Tibial artery (tissue), 4 donors: ENCODE measurements around the gene SECISBP2.

Source experiments
- DNase-seq, 2 donors: peaks; one replicate each; pipeline ENCODE4 v3.0.0-alpha.2; 2019
- H3K27ac ChIP-seq, 2 donors: fragments of 200-600 bp; sonication (generic) in 1 of 2; 1 replicate in 1 of 2; 2 replicates in 1 of 2; pipeline ENCODE4 v1.5.1; 2018 to 2019; ENCODE audit warnings: mild to moderate bottlenecking in 1 of 2
- H3K27me3 ChIP-seq, 2 donors: fragments of 200-600 bp; sonication (generic) in 1 of 2; one replicate each; pipeline versions ENCODE4 v1.5.1 to v1.6.0; 2016 to 2019
- H3K36me3 ChIP-seq, 3 donors: fragments of 200-600 bp; sonication (generic) in 2 of 3; one replicate each; pipeline ENCODE4 v1.5.1; 2016 to 2019; ENCODE audit warnings: mild to moderate bottlenecking in 2 of 3
- H3K4me1 ChIP-seq, 4 donors: fragments of 200-600 bp; sonication (generic) in 2 of 4; 1 replicate in 3 of 4; 2 replicates in 1 of 4; pipeline ENCODE4 v1.5.1; 2016 to 2019
- H3K4me3 ChIP-seq, 2 donors: fragments of 200-600 bp; sonication (generic) in 1 of 2; 1 replicate in 1 of 2; 2 replicates in 1 of 2; pipeline ENCODE4 v1.5.1; 2018 to 2019; ENCODE audit warnings: mild to moderate bottlenecking in 2 of 2
- H3K9me3 ChIP-seq, 3 donors: fragments of 200-600 bp; sonication (generic) in 1 of 3; one replicate each; pipeline ENCODE4 v1.5.1; 2016 to 2019
- CTCF ChIP-seq, 2 experiments: fragments of 200-600 bp in 1 of 2; fragments of 450-650 bp in 1 of 2; IDR thresholded peaks; one replicate each; pipeline ENCODE4 v1.5.1; 2017 to 2019; ENCODE audit warnings: antibody characterized with exemption in 2 of 2, mild to moderate bottlenecking in 1 of 2, moderate library complexity in 1 of 2
- intact Hi-C: fragments of 100-400 bp; cut with DNase I; formaldehyde crosslinking; loops from one replicate; pipeline ENCODE4 v1.15.0; 2023; ENCODE audit warnings: low total_unique reads

The SECISBP2 gene

GRCh38 chr9:89345476-89345875, 27.2 kb downstream of the SECISBP2 start:
- H3K4me3 ChIP-seq, result no peak overlapping the region
- H3K9me3 ChIP-seq, result no peaks in the 10 kb centered on the region
- H3K4me1 ChIP-seq, result no peaks in the 10 kb centered on the region
- intact Hi-C loops, result no loop called here
- H3K27ac ChIP-seq, result no peak overlapping the region
- H3K36me3 ChIP-seq, result peaks cover 70 to 100% (median 98%) of the 10 kb centered on the region in 3 donors
- DNase-seq, result no peak
- TF ChIP-seq CTCF (IDR thresholded peaks at IDR 0.05), result no peak
- H3K27me3 ChIP-seq, result no peaks in the 10 kb centered on the region

- DNase-seq, result no peak
- H3K9me3 ChIP-seq, result no peaks in the 10 kb centered on the region
- intact Hi-C loops, result no loop called here
- no peaks in the 10 kb centered on the region for H3K4me1 ChIP-seq
- H3K27me3 ChIP-seq, result no peaks in the 10 kb centered on the region
- no peak overlapping the region for H3K27ac ChIP-seq
- H3K4me3 ChIP-seq, result no peak overlapping the region
- H3K36me3 ChIP-seq, result peaks cover 70 to 100% (median 98%) of the 10 kb centered on the region in 3 donors
- TF ChIP-seq CTCF (IDR thresholded peaks at IDR 0.05), result no peak
These were observed 28.4 kb downstream of the SECISBP2 start for GRCh38 chr9:89346696-89347095.

GRCh38 chr9:89347651-89348050, 29.4 kb downstream of the SECISBP2 start:
- no peak for DNase-seq
- Histone ChIP-seq H3K36me3 (peaks cover 75 to 98% (median 98%) of the 10 kb centered on the region in 3 donors), H3K27ac (no peak overlapping the region), H3K27me3 (no peaks in the 10 kb centered on the region), H3K4me1 (no peaks in the 10 kb centered on the region), H3K4me3 (no peak overlapping the region), H3K9me3 (no peaks in the 10 kb centered on the region)
- intact Hi-C loops, result no loop called here
- TF ChIP-seq CTCF (IDR thresholded peaks at IDR 0.05), result no peak

GRCh38 chr9:89349607-89350006, 31.3 kb downstream of the SECISBP2 start:
- no peak overlapping the region for H3K4me3 ChIP-seq

GRCh38 chr9:89350988-89351557, 32.8 kb downstream of the SECISBP2 start:
- H3K4me1 ChIP-seq, result no peaks in the 10 kb centered on the region
- TF ChIP-seq CTCF (IDR thresholded peaks at IDR 0.05), result no peak
- no peak for DNase-seq
- intact Hi-C loops, result no loop called here
- H3K9me3 ChIP-seq, result no peaks in the 10 kb centered on the region
- H3K36me3 ChIP-seq, result peaks cover 96 to 99% (median 96%) of the 10 kb centered on the region in 3 donors
- H3K27me3 ChIP-seq, result no peaks in the 10 kb centered on the region
- H3K4me3 ChIP-seq, result no peak overlapping the region
- no peak overlapping the region for H3K27ac ChIP-seq

More at GRCh38 chr9:89349607-89350006, 31.3 kb downstream of the SECISBP2 start:
- TF ChIP-seq CTCF (IDR thresholded peaks at IDR 0.05), result no peak
- Histone ChIP-seq H3K27me3 (no peaks in the 10 kb centered on the region), H3K4me1 (no peaks in the 10 kb centered on the region), H3K9me3 (no peaks in the 10 kb centered on the region), H3K36me3 (peaks cover 82 to 98% (median 98%) of the 10 kb centered on the region in 3 donors), H3K27ac (no peak overlapping the region)
- intact Hi-C loops, result no loop called here
- no peak for DNase-seq
